GM21529 (cell line): ENCODE measurements around the gene TIGAR.

Experiments
- ATAC-seq: cut with Tn5 transposase; IDR thresholded peaks from one replicate; pipeline ENCODE4 v1.9.1; 2021; ENCODE audit not compliant: unreplicated experiment

The TIGAR gene, protein sequence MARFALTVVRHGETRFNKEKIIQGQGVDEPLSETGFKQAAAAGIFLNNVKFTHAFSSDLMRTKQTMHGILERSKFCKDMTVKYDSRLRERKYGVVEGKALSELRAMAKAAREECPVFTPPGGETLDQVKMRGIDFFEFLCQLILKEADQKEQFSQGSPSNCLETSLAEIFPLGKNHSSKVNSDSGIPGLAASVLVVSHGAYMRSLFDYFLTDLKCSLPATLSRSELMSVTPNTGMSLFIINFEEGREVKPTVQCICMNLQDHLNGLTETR

GRCh38 chr12:4320853-4321701, at the start of gene TIGAR:
Gene TIGAR (plus strand): TSS chr12:4321213. CDS start chr12:4321272, 59 bp downstream.
- ATAC-seq = peak; percentile 95

- peak; percentile 41 for ATAC-seq
These were observed 49.1 kb upstream of the TIGAR start for GRCh38 chr12:4271717-4272423.

DNA sequence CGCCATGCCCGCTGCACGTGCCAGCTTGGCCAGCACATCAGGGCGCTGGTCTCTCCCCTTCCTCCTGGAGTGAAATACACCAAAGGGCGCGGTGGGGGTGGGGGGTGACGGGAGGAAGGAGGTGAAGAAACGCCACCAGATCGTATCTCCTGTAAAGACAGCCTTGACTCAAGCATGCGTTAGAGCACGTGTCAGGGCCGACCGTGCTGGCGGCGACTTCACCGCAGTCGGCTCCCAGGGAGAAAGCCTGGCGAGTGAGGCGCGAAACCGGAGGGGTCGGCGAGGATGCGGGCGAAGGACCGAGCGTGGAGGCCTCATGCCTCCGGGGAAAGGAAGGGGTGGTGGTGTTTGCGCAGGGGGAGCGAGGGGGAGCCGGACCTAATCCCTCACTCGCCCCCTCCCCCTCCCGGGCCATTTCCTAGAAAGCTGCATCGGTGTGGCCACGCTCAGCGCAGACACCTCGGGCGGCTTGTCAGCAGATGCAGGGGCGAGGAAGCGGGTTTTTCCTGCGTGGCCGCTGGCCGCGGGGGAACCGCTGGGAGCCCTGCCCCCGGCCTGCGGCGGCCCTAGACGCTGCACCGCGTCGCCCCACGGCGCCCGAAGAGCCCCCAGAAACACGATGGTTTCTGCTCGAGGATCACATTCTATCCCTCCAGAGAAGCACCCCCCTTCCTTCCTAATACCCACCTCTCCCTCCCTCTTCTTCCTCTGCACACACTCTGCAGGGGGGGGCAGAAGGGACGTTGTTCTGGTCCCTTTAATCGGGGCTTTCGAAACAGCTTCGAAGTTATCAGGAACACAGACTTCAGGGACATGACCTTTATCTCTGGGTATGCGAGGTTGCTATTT, 48.4 kb upstream of the TIGAR start:
- ATAC-seq = peak; percentile 5

GRCh38 chr12:4273273-4273651, 47.8 kb upstream of the TIGAR start:
- no peak for ATAC-seq

DNA sequence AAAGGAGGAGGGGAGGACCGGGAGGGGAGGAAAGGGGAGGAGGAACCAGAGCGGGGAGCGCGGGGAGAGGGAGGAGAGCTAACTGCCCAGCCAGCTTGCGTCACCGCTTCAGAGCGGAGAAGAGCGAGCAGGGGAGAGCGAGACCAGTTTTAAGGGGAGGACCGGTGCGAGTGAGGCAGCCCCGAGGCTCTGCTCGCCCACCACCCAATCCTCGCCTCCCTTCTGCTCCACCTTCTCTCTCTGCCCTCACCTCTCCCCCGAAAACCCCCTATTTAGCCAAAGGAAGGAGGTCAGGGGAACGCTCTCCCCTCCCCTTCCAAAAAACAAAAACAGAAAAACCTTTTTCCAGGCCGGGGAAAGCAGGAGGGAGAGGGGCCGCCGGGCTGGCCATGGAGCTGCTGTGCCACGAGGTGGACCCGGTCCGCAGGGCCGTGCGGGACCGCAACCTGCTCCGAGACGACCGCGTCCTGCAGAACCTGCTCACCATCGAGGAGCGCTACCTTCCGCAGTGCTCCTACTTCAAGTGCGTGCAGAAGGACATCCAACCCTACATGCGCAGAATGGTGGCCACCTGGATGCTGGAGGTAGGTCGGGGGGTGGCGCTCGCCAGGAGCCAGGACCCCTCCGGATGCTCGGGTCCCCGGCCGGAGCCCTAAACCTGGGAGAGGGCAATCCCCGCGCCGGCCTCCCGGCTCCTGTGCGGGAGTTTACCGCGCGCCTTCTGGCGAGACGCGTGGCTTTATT, 47.2 kb upstream of the TIGAR start, which contains the start of gene CCND2:
TSS of gene CCND2 (plus strand) at position 111 of the 744 bp plus-strand sequence. CDS start at position 390, 279 bp downstream.
- ATAC-seq = peak; percentile 30

DNA sequence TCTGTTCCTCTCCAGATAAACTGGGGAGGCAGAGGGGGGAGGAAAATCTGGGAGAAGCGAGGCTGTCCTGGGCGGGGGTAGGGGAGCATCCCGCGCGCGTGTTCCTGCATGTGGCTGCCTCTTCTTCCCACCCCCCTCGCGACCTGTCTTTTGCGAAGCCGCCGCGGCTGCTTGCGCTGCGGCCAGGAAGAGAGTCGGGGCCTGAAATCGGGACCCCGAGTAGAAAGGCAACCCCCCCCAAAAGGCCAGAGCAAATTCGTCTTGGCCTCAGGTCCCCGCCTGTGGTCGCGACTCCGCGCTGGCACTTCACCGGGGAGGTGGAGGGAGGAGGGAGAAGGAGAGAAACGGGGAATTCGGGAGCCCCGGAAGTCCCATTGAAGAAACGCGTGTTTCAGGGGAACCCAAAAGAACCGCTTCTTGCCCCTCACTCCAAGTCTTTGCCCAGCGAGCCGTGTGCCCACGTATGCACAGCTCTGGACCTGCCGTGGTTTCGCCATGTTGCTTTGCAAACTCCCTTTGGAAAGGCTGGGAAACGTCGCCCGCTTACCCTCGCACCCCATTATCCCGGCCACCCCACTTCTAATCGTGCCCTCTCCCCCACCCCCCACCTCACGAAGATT, 46.5 kb upstream of the TIGAR start:
- ATAC-seq = no peak

- no peak for ATAC-seq
These were observed 45.8 kb upstream of the TIGAR start for GRCh38 chr12:4275016-4275869.

- ATAC-seq = no peak
These were observed 45.1 kb upstream of the TIGAR start for GRCh38 chr12:4275870-4276301.

DNA sequence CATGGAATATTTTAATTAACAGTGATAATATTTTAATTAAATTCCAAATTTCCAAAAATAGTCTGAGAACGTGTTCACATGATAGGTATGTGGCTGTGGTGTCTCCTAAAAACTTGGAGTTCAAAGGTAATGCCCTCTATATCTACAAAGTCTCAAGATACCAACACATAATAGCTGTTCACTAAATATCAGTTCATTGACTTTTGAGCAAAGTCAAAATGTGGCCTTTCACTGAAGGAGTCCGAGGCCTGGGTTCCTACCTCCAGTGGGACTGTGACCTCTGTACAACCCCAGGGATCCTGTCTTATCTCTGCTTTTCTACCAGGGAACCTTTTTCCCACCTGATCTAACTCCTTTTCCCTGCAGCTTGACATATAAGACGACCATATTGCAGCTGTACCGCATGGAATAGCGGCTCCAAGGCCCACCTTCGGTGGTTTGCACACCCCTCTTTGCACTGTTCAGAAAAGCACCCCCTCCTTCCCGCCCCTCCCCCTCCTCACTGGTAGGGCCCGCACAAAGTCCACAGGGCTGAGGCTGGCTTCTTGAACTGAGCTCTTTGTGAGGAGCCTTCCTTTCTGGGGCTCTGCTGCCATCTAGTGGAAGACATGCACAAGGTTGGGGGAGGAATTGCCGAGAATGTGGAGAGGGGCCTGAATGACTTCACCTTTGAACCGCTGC, 44.3 kb upstream of the TIGAR start:
- peak; percentile 40 for ATAC-seq

DNA sequence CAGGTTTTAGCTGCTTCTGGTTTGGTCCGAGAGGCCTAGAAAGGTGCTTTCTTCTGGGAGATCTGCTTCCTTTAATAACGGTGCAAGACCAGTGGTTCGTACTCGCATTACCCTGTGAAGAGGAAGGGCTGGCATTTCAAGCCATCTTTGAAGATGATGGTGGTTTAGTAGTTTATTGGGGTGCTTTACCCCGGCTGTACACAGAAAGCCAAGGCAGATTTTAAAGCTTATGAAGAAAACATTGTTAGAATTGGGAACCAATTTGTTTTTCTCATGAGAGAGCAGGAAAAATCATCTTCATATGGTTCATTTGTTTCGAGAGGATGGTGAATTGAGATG, 43.8 kb upstream of the TIGAR start:
- ATAC-seq = no peak

GRCh38 chr12:4277857-4278256, 43.2 kb upstream of the TIGAR start:
- no peak for ATAC-seq

GRCh38 chr12:4278329-4279197, 42.5 kb upstream of the TIGAR start:
- ATAC-seq = no peak

DNA sequence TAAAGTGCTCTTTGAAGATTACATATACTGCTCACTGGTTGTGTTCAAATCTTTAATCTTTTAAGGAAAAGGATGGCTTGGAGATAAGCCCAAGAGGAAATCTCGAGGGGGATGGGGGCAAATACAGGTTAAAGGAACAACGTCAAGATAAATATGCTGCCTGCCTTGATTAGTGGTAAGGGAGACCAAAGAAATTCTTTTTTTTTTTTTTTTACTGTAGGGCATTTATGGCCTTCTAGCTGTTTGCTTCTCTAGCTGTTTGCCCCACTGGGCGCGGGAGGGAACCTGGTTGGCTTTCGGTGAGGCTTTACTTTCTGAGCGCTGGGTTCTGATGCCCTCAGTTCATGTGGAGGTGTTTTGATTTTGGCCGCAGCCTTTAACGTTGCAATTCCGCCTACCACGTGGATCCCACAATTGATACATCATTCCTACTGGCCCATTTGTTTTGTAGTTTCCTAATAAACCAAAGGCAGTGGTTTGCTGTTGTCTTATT, 41.8 kb upstream of the TIGAR start:
- ATAC-seq = no peak

- no peak for ATAC-seq
These were observed 40.5 kb upstream of the TIGAR start for GRCh38 chr12:4280351-4281163.

- no peak for ATAC-seq
These were observed 39.8 kb upstream of the TIGAR start for GRCh38 chr12:4281173-4281654.
